Activated CD8-positive, alpha-beta T cell treated with anti-CD3 and anti-CD28 coated beads for 36 hours (primary cell): Measurements from ENCODE around the gene CDC42EP1. TPM values are rescaled to one million over a fixed set of nuclear protein-coding genes. Genes with fewer than 3 reads are reported as not detected.
"Not testable (repeated sequence)": the region's sequence is repeated elsewhere in the genome, so short reads cannot be mapped to it uniquely, and the experiment has no call there.

Experiments
- ATAC-seq: fragments of 200-7000 bp; cut with Tn5 transposase; one replicate; pipeline ENCODE4 v1.10.0; 2021; ENCODE audit warnings: mild to moderate bottlenecking, moderate library complexity
- CTCF ChIA-PET: fragments of 350-600 bp; sonication (Branson Sonifier 250); formaldehyde crosslinking; loops from one replicate; lab custom pipeline; 2021; ENCODE audit warnings: antibody characterized with exemption; lab: Charles Lee
- POLR2A ChIA-PET: fragments of 350-600 bp; sonication (Branson Sonifier 250); formaldehyde crosslinking; loops from one replicate; lab custom pipeline; 2021; ENCODE audit warnings: antibody characterized with exemption; lab: Charles Lee
- DNase-seq: peaks from one replicate; pipeline ENCODE4 v3.0.0-alpha.2; 2020
- H3K27ac Mint-ChIP-seq: one replicate; pipeline ENCODE4 v1.8.0; 2021; ENCODE audit warnings: mild to moderate bottlenecking, mixed read lengths
- H3K27me3 Mint-ChIP-seq: one replicate; pipeline ENCODE4 v1.8.0; 2021; ENCODE audit warnings: mixed read lengths
- H3K36me3 Mint-ChIP-seq: one replicate; pipeline ENCODE4 v1.8.0; 2021; ENCODE audit warnings: low read depth, mixed read lengths
- H3K4me1 Mint-ChIP-seq: one replicate; pipeline ENCODE4 v1.8.0; 2021; ENCODE audit warnings: low read depth, mixed read lengths
- H3K4me3 Mint-ChIP-seq: one replicate; pipeline ENCODE4 v1.8.0; 2021; ENCODE audit warnings: mild to moderate bottlenecking, moderate library complexity, mixed read lengths
- H3K9me3 Mint-ChIP-seq: one replicate; pipeline ENCODE4 v1.8.0; 2021; ENCODE audit warnings: mixed read lengths
- intact Hi-C: fragments of 100-400 bp; cut with micrococcal nuclease; formaldehyde crosslinking; loops from one replicate; pipeline ENCODE4 v1.10.0; 2022
- total RNA-seq, 2 experiments: library from RNA; stranded (reverse); gene quantifications; one replicate each; pipeline ENCODE4 v1.2.3, GENCODE V29; 2021
- TF ChIP-seq, protein P1 (sequence below): fragments of 200-600 bp; IDR thresholded peaks from one replicate; pipeline ENCODE4 v1.8.0; 2022; ENCODE audit warnings: antibody characterized with exemption, mild to moderate bottlenecking

Gene CDC42EP1
- total RNA-seq, 2 experiments from 2014 or later = 0.59 to 0.72 TPM

DNA sequence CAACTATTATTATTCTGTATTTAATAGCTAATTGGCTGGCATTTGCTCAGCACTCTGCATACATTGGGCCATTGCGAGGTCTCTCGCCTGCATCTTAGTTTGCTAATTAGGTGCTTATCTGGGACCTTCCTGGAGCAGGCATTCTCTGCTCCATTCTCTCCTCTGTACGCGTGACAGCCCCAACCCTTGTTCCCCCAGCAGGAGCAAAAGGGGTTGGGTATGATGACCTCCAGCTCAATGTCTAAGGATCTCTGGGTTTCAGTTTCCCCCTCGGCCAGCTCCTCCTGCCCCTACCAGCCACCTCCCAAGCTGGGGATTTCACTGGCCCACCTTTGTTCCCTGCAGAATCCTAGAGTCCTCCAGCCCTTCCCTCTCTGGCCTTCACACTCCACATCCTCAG lies 29.4 kb downstream of the CDC42EP1 start:
- ATAC-seq = no peak
- Mint-ChIP-seq H3K36me3 (no peaks in the 10 kb centered on the region), H3K27ac (no peak overlapping the region), H3K4me1 (peaks cover 11% of the 10 kb centered on the region), H3K9me3 (no peaks in the 10 kb centered on the region), H3K27me3 (peaks cover 3% of the 10 kb centered on the region), H3K4me3 (no peak overlapping the region)
- DNase-seq = no peak
- TF ChIP-seq, protein P1, sequence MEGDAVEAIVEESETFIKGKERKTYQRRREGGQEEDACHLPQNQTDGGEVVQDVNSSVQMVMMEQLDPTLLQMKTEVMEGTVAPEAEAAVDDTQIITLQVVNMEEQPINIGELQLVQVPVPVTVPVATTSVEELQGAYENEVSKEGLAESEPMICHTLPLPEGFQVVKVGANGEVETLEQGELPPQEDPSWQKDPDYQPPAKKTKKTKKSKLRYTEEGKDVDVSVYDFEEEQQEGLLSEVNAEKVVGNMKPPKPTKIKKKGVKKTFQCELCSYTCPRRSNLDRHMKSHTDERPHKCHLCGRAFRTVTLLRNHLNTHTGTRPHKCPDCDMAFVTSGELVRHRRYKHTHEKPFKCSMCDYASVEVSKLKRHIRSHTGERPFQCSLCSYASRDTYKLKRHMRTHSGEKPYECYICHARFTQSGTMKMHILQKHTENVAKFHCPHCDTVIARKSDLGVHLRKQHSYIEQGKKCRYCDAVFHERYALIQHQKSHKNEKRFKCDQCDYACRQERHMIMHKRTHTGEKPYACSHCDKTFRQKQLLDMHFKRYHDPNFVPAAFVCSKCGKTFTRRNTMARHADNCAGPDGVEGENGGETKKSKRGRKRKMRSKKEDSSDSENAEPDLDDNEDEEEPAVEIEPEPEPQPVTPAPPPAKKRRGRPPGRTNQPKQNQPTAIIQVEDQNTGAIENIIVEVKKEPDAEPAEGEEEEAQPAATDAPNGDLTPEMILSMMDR = no peak
- ChIA-PET CTCF (interaction anchor here (0.9 to 8.3 kb wide), 6 partner anchors 8 to 92 kb away, joined by 4 to 166 read pairs (median 36); partner anchors contain the start of gene LGALS2), POLR2A (interaction anchor here (1.1 to 1.9 kb wide), 3 partner anchors 11 to 28 kb away, joined by 3 to 6 read pairs (median 3); partner anchors contain the start of gene GGA1)
- intact Hi-C loops = no loop called here

DNA sequence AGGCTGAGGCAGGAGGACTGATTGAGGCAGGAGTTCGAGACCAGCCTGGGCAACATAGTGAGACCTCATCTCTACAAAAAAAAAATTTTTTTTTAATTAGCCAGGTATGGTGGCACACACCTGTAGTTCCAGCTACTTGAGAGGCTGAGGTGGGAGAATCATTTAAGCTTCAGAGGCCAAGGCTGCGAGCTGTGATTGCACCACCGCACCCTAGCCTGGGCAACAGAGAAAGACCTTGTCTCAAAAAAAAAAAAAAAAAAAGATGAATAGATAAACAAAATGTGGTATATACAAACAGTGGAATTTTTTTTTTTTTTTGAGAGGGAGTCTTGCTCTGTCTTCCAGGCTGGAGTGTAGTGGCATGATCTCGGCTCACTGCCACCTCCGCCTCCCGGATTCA lies 30.8 kb downstream of the CDC42EP1 start:
- POLR2A ChIA-PET, intact Hi-C loops, DNase-seq, ATAC-seq, H3K4me3 Mint-ChIP-seq, H3K27me3 Mint-ChIP-seq, H3K9me3 Mint-ChIP-seq, H3K27ac Mint-ChIP-seq, H3K36me3 Mint-ChIP-seq: not testable (repeated sequence)
- CTCF ChIA-PET = interaction anchor here (1.0 to 8.3 kb wide), 7 partner anchors 10 to 119 kb away, joined by 3 to 166 read pairs (median 61); partner anchors contain the start of genes GGA1 and LGALS2
- peaks cover 11% of the 10 kb centered on the region for H3K4me1 Mint-ChIP-seq

GRCh38 chr22:37591823-37592404 lies 31.6 kb downstream of the CDC42EP1 start:
- Mint-ChIP-seq H3K27me3 (no peaks in the 10 kb centered on the region), H3K36me3 (no peaks in the 10 kb centered on the region), H3K4me3 (peak overlapping the region; percentile 76), H3K9me3 (no peaks in the 10 kb centered on the region), H3K27ac (peak overlapping the region; percentile 77), H3K4me1 (peaks cover 11% of the 10 kb centered on the region)
- TF ChIP-seq, protein P1 = no peak
- DNase-seq (no peak), ATAC-seq (no peak)
- POLR2A ChIA-PET = interaction anchor here (0.8 to 1.8 kb wide), 13 partner anchors 10 to 107 kb away, joined by 3 to 12 read pairs (median 4); no protein-coding TSS in a partner anchor
- CTCF ChIA-PET = interaction anchor here (0.6 to 8.3 kb wide), 42 partner anchors 9 to 443 kb away, joined by 3 to 166 read pairs (median 4); partner anchors contain the start of genes GGA1, LGALS1, LGALS2 and MFNG
- intact Hi-C loops = loop anchor here (2.0 kb wide), 1 partner anchor 53 kb away; no protein-coding TSS in a partner anchor

DNA sequence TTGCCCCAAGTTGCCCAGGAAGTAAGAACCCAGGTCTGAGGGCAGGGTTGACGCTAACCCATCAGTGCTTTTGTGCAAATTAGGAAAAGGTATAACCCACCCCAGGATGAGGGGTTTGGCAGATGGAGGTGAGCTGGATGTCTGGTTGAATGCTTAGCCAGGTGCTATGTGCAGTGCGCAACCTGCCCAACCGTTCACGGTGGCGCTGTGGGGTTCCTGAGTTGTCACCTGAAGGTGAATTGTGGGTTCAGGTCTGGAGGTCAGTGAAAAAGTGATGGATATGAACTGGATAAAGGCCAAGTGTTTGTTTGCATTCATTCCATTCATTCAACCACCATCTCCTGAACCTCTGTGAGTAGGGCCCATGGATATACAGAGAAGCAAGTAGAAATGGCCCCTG lies 34.0 kb downstream of the CDC42EP1 start:
- CTCF ChIA-PET = interaction anchor here (8.0 to 8.3 kb wide), 2 partner anchors 14 to 28 kb away, joined by 119 to 166 read pairs; partner anchors contain the start of gene GGA1
- Mint-ChIP-seq H3K4me3 (no peak overlapping the region), H3K27ac (no peak overlapping the region), H3K27me3 (no peaks in the 10 kb centered on the region), H3K9me3 (no peaks in the 10 kb centered on the region), H3K4me1 (peaks cover 11% of the 10 kb centered on the region), H3K36me3 (no peaks in the 10 kb centered on the region)
- TF ChIP-seq, protein P1 = no peak
- ATAC-seq = no peak
- POLR2A ChIA-PET = no interaction called here
- DNase-seq = no peak
- intact Hi-C loops = no loop called here

DNA sequence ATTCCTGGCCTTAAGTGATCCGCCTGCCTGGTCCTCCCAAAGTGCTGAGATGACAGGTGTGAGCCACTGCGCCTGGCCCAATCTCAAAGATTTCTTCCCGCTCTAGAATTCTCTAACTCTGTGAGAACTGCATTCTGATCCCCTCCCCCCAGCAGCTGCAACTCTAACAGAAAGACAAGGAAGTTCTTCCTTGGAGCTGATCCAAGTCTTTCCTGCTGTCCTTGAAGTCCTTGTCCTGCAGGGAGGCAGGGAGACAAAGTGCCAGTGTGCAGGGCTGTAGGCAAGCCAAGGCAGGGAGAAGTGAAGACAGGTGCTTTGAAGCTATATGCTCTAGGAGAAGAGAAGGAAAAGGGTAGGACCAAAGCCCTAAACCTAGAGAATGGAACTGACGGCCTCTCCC lies 38.9 kb downstream of the CDC42EP1 start:
- Mint-ChIP-seq H3K9me3 (no peaks in the 10 kb centered on the region), H3K27ac (no peak overlapping the region), H3K36me3 (no peaks in the 10 kb centered on the region), H3K27me3 (no peaks in the 10 kb centered on the region), H3K4me1 (peaks cover 15% of the 10 kb centered on the region), H3K4me3 (no peak overlapping the region)
- intact Hi-C loops = no loop called here
- DNase-seq (no peak), ATAC-seq (no peak)
- CTCF ChIA-PET = interaction anchor here (0.9 to 8.0 kb wide), 3 partner anchors 9 to 55 kb away, joined by 3 to 119 read pairs (median 14); partner anchors contain the start of gene GGA1
- TF ChIP-seq, protein P1 = no peak
- POLR2A ChIA-PET = interaction anchor here (0.7 kb wide), 1 partner anchor 34 kb away, joined by 3 read pairs; no protein-coding TSS in a partner anchor
